HepG2 (cell line): ENCODE results near the gene FKBP1B. TPM values are rescaled to one million over a fixed set of nuclear protein-coding genes. Genes with fewer than 3 reads are reported as not detected.

Experiments
- DR1 ChIP-seq: sonication (generic); formaldehyde crosslinking; IDR thresholded peaks from 2 replicates; pipeline ENCODE4 v1.8.0; 2021; ENCODE audit warnings: mild to moderate bottlenecking, missing genetic modification reagents, inconsistent platforms
- HNRNPLL ChIP-seq: fragments of 200-400 bp; formaldehyde crosslinking; IDR thresholded peaks from 2 replicates; pipeline ENCODE4 v1.6.1; 2017; ENCODE audit warnings: mild to moderate bottlenecking, low read depth, low read length; ENCODE audit not compliant: poor library complexity, severe bottlenecking
- JUN ChIP-seq: sonication (generic); formaldehyde crosslinking; IDR thresholded peaks from 2 replicates; pipeline ENCODE4 v1.4.0; 2020; ENCODE audit warnings: mild to moderate bottlenecking, missing genetic modification reagents
- MLLT10 ChIP-seq: sonication (generic); formaldehyde crosslinking; IDR thresholded peaks from 2 replicates; pipeline ENCODE4 v1.4.0; 2020; ENCODE audit warnings: missing genetic modification reagents
- NFE2L2 ChIP-seq: fragments of 150-350 bp; IDR thresholded peaks from 2 replicates; pipeline ENCODE4 v1.6.1; 2014; ENCODE audit warnings: low read length
- NFYB ChIP-seq: sonication (generic); formaldehyde crosslinking; IDR thresholded peaks from 2 replicates; pipeline ENCODE4 v1.4.0; 2020; ENCODE audit warnings: missing genetic modification reagents
- TP53 ChIP-seq: sonication (generic); formaldehyde crosslinking; conservative IDR thresholded peaks from 2 replicates; pipeline ENCODE4 v1.4.0; 2020; ENCODE audit warnings: missing genetic modification reagents
- ZNF703 ChIP-seq: sonication (generic); formaldehyde crosslinking; IDR thresholded peaks from 2 replicates; pipeline ENCODE4 v1.5.1; 2020; ENCODE audit warnings: missing genetic modification reagents, mild to moderate bottlenecking, moderate library complexity, borderline replicate concordance
- ZNF746 ChIP-seq: sonication (generic); formaldehyde crosslinking; IDR thresholded peaks from 2 replicates; pipeline ENCODE4 v1.8.0; 2022; ENCODE audit warnings: mild to moderate bottlenecking, missing genetic modification reagents
- ZNF75D ChIP-seq: sonication (generic); formaldehyde crosslinking; IDR thresholded peaks from 2 replicates; pipeline ENCODE4 v1.8.1; 2023; ENCODE audit warnings: missing genetic modification reagents, mild to moderate bottlenecking, borderline replicate concordance
- ZNF83 ChIP-seq: sonication (generic); formaldehyde crosslinking; IDR thresholded peaks from 2 replicates; pipeline ENCODE4 v1.4.0; 2020; ENCODE audit warnings: missing genetic modification reagents, mild to moderate bottlenecking, borderline replicate concordance
- polyA plus RNA-seq, 8 experiments: library from polyadenylated mRNA; depleted of rRNA in 3 of 8; stranded (reverse) in 7 of 8; unstranded in 1 of 8; fragments of >200 nt; fragmentation: Illumina TruSeq in 4 of 8; extraction: Trizol in 4 of 8; gene quantifications; 2 replicates each; pipeline versions ENCODE4 v1.2.1 to v1.2.3, GENCODE V29; 2011 to 2016; ENCODE audit warnings: low read depth in 4 of 8, missing spikeins in 1 of 8, mixed read lengths in 1 of 8; ENCODE audit not compliant: insufficient read depth in 1 of 8
- total RNA-seq, 5 experiments: library from RNA; depleted of rRNA; stranded (reverse); fragments of >200 nt; fragmentation: Illumina TruSeq; extraction: Trizol; gene quantifications; 2 replicates each; pipeline ENCODE4 v1.2.3, GENCODE V29; 2016; ENCODE audit warnings: low read depth in 1 of 5
- TF ChIP-seq, protein P1 (sequence below), 2 experiments: sonication (generic) in 1 of 2; formaldehyde crosslinking in 1 of 2; IDR thresholded peaks; 2 replicates each; pipeline versions ENCODE4 v1.4.0 to v1.6.1; 2018 to 2020; ENCODE audit warnings: missing genetic modification reagents in 2 of 2, borderline replicate concordance in 1 of 2, low read depth in 1 of 2, mild to moderate bottlenecking in 1 of 2, missing biosample characterization in 1 of 2
- TF ChIP-seq, protein P2 (sequence below): sonication (generic); formaldehyde crosslinking; IDR thresholded peaks from 2 replicates; pipeline ENCODE4 v1.4.0; 2020; ENCODE audit warnings: missing genetic modification reagents, borderline replicate concordance
- TF ChIP-seq, protein P3 (sequence below): IDR thresholded peaks from 2 replicates; pipeline ENCODE4 v1.6.1; 2016
- TF ChIP-seq, protein P4 (sequence below): IDR thresholded peaks from 2 replicates; pipeline ENCODE4 v1.6.1; 2016; ENCODE audit warnings: mild to moderate bottlenecking, missing biosample characterization, missing genetic modification reagents
- TF ChIP-seq, protein P5 (sequence below): sonication (generic); formaldehyde crosslinking; IDR thresholded peaks from 2 replicates; pipeline ENCODE4 v1.8.0; 2022; ENCODE audit warnings: missing genetic modification reagents, mild to moderate bottlenecking, inconsistent platforms, borderline replicate concordance

The FKBP1B gene
- total and polyA plus RNA-seq, 2 of the 13 experiments (the other 11 are each of a cell fraction or from before 2014, with no cell fraction given): 35.2 to 96.3 TPM

DNA sequence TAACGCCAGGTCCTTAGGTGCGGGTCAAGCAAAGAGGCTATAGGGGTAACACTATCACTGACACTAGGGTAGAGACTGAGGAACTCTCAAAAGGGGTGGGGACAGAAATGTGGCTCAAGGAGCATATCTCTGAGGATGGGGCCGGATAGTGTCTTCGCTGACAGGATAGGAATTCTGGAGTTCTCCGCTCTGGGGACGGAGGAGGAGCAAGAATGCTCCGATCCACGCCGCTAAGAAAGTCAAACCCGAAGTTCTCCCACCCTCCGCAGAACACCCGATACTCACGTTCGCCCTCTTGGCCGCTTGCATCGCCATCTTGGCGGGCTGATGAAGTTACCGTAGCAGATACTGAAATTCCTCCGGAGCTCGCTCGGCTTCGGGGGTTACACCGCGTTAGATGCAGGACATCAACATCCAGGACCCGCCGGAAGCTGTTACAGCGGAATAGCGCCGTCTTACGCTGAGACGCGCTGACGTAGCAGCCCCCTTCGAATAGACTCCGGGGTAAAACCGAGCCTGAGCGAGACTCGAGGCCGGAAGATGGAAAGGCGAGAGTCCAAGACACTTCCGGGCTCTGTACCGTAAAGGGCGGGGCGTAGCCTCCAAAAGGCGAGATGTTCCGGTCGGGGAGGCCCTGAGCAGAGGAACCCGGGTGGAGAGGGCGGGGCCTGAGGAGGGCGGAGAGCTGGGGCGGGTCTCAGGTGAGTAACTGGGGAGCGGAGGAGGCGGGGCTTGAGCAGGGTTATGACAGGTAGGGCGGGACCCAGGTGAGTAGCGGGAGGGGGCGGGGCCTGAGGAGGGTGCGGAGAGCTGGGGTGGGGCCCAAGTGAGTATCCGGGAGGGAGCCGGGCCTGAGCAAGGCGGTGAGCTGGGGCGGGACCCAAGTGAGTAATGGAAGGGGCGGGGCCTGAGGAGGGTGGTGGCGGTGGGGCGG, 26.6 kb downstream of the FKBP1B start, which contains the start of gene SF3B6 (continued):
- TF ChIP-seq, protein P1, sequence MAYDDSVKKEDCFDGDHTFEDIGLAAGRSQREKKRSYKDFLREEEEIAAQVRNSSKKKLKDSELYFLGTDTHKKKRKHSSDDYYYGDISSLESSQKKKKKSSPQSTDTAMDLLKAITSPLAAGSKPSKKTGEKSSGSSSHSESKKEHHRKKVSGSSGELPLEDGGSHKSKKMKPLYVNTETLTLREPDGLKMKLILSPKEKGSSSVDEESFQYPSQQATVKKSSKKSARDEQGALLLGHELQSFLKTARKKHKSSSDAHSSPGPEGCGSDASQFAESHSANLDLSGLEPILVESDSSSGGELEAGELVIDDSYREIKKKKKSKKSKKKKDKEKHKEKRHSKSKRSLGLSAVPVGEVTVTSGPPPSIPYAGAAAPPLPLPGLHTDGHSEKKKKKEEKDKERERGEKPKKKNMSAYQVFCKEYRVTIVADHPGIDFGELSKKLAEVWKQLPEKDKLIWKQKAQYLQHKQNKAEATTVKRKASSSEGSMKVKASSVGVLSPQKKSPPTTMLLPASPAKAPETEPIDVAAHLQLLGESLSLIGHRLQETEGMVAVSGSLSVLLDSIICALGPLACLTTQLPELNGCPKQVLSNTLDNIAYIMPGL (CRISPR knock-in tag; IDR thresholded peaks at IDR 0.05; ENCODE audit: borderline replicate concordance in 1 of 2, low read depth in 1 of 2): peak; percentile 97 to 98
- TF ChIP-seq ZNF75D (CRISPR knock-in tag) (peak; percentile 82; the same call in 1 of the 2 replicates), ZNF83 (CRISPR knock-in tag) (no peak; the same call in 1 of the 2 replicates), DR1 (CRISPR knock-in tag) (peak; percentile 93), ZNF703 (CRISPR knock-in tag) (no peak), NFE2L2 (no peak), HNRNPLL (peak; percentile 90), JUN (CRISPR knock-in tag) (peak; percentile 79), NFYB (CRISPR knock-in tag) (0 out of 2 replicates have a peak, but pooled peaks have one; percentile 44), TP53 (CRISPR knock-in tag) (0 out of 2 replicates have a peak, but pooled peaks have one; percentile 66), MLLT10 (no peak), ZNF746 (CRISPR knock-in tag) (no peak)
- TF ChIP-seq, protein P2, sequence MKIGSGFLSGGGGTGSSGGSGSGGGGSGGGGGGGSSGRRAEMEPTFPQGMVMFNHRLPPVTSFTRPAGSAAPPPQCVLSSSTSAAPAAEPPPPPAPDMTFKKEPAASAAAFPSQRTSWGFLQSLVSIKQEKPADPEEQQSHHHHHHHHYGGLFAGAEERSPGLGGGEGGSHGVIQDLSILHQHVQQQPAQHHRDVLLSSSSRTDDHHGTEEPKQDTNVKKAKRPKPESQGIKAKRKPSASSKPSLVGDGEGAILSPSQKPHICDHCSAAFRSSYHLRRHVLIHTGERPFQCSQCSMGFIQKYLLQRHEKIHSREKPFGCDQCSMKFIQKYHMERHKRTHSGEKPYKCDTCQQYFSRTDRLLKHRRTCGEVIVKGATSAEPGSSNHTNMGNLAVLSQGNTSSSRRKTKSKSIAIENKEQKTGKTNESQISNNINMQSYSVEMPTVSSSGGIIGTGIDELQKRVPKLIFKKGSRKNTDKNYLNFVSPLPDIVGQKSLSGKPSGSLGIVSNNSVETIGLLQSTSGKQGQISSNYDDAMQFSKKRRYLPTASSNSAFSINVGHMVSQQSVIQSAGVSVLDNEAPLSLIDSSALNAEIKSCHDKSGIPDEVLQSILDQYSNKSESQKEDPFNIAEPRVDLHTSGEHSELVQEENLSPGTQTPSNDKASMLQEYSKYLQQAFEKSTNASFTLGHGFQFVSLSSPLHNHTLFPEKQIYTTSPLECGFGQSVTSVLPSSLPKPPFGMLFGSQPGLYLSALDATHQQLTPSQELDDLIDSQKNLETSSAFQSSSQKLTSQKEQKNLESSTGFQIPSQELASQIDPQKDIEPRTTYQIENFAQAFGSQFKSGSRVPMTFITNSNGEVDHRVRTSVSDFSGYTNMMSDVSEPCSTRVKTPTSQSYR (CRISPR knock-in tag): peak; percentile 65
- TF ChIP-seq, protein P3, sequence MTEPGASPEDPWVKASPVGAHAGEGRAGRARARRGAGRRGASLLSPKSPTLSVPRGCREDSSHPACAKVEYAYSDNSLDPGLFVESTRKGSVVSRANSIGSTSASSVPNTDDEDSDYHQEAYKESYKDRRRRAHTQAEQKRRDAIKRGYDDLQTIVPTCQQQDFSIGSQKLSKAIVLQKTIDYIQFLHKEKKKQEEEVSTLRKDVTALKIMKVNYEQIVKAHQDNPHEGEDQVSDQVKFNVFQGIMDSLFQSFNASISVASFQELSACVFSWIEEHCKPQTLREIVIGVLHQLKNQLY (CRISPR knock-in tag): peak; percentile 83
- TF ChIP-seq, protein P4, sequence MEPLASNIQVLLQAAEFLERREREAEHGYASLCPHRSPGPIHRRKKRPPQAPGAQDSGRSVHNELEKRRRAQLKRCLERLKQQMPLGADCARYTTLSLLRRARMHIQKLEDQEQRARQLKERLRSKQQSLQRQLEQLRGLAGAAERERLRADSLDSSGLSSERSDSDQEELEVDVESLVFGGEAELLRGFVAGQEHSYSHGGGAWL: peak; percentile 90; the same call in 1 of the 2 replicates
- TF ChIP-seq, protein P5, sequence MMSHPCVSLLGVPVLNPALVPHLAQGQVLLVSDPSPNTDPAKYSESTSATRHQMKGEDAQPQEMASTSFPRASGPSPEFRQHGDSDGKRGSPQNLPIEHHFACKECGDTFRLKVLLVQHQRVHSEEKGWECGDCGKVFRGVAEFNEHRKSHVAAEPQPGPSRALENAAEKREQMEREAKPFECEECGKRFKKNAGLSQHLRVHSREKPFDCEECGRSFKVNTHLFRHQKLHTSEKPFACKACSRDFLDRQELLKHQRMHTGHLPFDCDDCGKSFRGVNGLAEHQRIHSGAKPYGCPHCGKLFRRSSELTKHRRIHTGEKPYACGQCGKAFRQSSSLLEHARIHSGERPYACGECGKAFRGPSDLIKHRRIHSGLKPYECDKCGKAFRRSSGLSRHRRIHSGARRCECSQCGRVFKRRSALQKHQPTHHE (CRISPR knock-in tag): no peak; the same call in 1 of the 2 replicates
